DND-41 (cell line): ENCODE results near the gene DLGAP1.

Source experiments
- CTCF ChIP-seq: IDR thresholded peaks from 2 replicates; pipeline ENCODE4 v1.5.1; 2012; ENCODE audit warnings: borderline replicate concordance, low read length, moderate library complexity, mild to moderate bottlenecking; ENCODE audit not compliant: poor library complexity, severe bottlenecking; ENCODE audit errors: extremely low read depth
- EZH2 ChIP-seq: IDR thresholded peaks from 3 replicates; pipeline ENCODE4 v1.6.1; 2012; ENCODE audit warnings: borderline replicate concordance, low read depth, mild to moderate bottlenecking, moderate library complexity, low read length, inconsistent platforms; ENCODE audit not compliant: severe bottlenecking

- TF ChIP-seq CTCF (no peak), EZH2 (no peak)
Observed at GRCh38 chr18:3863006-3863405, 592.1 kb downstream of the DLGAP1 start.
